Measurements from ENCODE around the gene PDE9A. TPM values are rescaled to one million over a fixed set of nuclear protein-coding genes. Genes with fewer than 3 reads are reported as not detected.

The PDE9A gene
- total RNA-seq, 4 donors from 2014 or later, result 10.6 to 83.2 (median 28.5) TPM

DNA sequence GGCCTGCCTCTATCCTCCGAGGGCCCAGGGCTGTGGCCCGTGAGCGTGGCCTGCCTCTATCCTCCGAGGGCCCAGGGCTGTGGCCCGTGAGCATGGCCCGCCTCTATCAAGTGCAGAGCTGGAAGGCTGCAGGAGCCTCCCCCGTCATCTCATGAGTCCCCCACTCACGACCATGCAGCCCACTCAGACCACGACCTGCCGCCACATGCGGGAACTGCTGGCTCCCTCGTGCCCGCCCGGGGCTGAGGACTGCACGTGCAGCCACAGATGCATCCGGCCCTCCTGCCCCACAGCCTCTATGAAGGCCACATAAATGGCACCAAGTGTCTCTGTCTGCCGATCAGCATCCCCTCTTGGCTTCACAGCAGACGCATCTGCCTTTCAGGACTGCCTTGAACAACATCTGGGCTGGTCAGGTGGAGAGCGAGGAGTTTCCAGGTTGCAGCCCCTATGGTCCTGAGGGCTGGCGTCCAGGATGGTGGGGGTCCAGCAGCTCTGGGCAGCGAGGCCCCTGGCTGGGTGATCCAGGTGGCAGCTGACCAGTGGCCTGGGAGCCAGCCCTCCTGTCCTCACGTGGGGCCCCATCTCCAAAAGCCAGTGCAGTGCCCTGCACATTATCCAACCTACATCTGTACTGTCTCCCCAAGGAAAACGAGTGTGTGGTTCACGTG lies 103.3 kb downstream of the PDE9A start:
- TF ChIP-seq CTCF (IDR thresholded peaks at IDR 0.05) (no peak), POLR2A (IDR thresholded peaks at IDR 0.05) (no peak), POLR2AphosphoS5 (IDR thresholded peaks at IDR 0.05) (no peak), EP300 (IDR thresholded peaks at IDR 0.05) (no peak)
- H3K36me3 ChIP-seq, result peaks cover 0 to 81% of the 10 kb centered on the region in 2 donors
- ATAC-seq, result no peak
- H3K4me3 ChIP-seq, result no peak overlapping the region
- H3K9me3 ChIP-seq, result no peaks in the 10 kb centered on the region
- peaks cover 0 to 14% (median 0%) of the 10 kb centered on the region in 3 donors for H3K4me1 ChIP-seq
- 40 to 80% methylated on average over 1 to 2 of the region's 24 CpGs for WGBS, 2 donors (ENCODE audit: low coverage in 1 of 2)
- no peak overlapping the region for H3K27ac ChIP-seq
- no peaks in the 10 kb centered on the region for H3K27me3 ChIP-seq

- ATAC-seq, result no peak
- no peak for TF ChIP-seq POLR2A (IDR thresholded peaks at IDR 0.05)
- no peak for TF ChIP-seq EP300 (IDR thresholded peaks at IDR 0.05)
- no peak for TF ChIP-seq CTCF (IDR thresholded peaks at IDR 0.05)
- TF ChIP-seq POLR2AphosphoS5 (IDR thresholded peaks at IDR 0.05), result no peak
Measured at GRCh38 chr21:42757422-42757821, 104.0 kb downstream of the PDE9A start.

GRCh38 chr21:42757826-42758655 lies 104.6 kb downstream of the PDE9A start:
- TF ChIP-seq POLR2A (IDR thresholded peaks at IDR 0.05) (no peak), POLR2AphosphoS5 (IDR thresholded peaks at IDR 0.05) (no peak), CTCF (IDR thresholded peaks at IDR 0.05) (no peak), EP300 (IDR thresholded peaks at IDR 0.05) (no peak)
- WGBS, 2 donors (ENCODE audit: low coverage in 1 of 2), result 90 to 93% methylated on average over 5 to 14 of the region's 17 CpGs
- Histone ChIP-seq H3K36me3 (peaks cover 0 to 81% of the 10 kb centered on the region in 2 donors), H3K27me3 (no peaks in the 10 kb centered on the region), H3K9me3 (no peaks in the 10 kb centered on the region), H3K4me1 (peaks cover 0 to 7% (median 0%) of the 10 kb centered on the region in 3 donors), H3K27ac (no peak overlapping the region), H3K4me3 (no peak overlapping the region)
- ATAC-seq, result no peak

More at GRCh38 chr21:42757422-42757821, 104.0 kb downstream of the PDE9A start:
- no peaks in the 10 kb centered on the region for H3K27me3 ChIP-seq
- H3K27ac ChIP-seq, result no peak overlapping the region
- no peak overlapping the region for H3K4me3 ChIP-seq
- H3K9me3 ChIP-seq, result no peaks in the 10 kb centered on the region
- peaks cover 0 to 7% (median 0%) of the 10 kb centered on the region in 3 donors for H3K4me1 ChIP-seq
- peaks cover 0 to 81% of the 10 kb centered on the region in 2 donors for H3K36me3 ChIP-seq
- 95 to 100% methylated on average over 1 to 6 of the region's 10 CpGs for WGBS, 2 donors (ENCODE audit: low coverage in 1 of 2)

GRCh38 chr21:42758721-42759593 lies 105.5 kb downstream of the PDE9A start:
- Histone ChIP-seq H3K27ac (no peak overlapping the region), H3K4me3 (no peak overlapping the region), H3K4me1 (peaks cover 0 to 7% (median 0%) of the 10 kb centered on the region in 3 donors), H3K9me3 (no peaks in the 10 kb centered on the region), H3K27me3 (no peaks in the 10 kb centered on the region), H3K36me3 (peaks cover 0 to 83% of the 10 kb centered on the region in 2 donors)
- 80 to 82% methylated on average over 2 to 11 of the region's 20 CpGs for WGBS, 2 donors (ENCODE audit: low coverage in 1 of 2)
- ATAC-seq, result no peak
- no peak for TF ChIP-seq POLR2A (IDR thresholded peaks at IDR 0.05)
- TF ChIP-seq CTCF (IDR thresholded peaks at IDR 0.05), result no peak
- TF ChIP-seq EP300 (IDR thresholded peaks at IDR 0.05), result no peak
